Heart right ventricle (tissue), 16 donors: ENCODE measurements around the gene ADGRL3. TPM values are rescaled to one million over a fixed set of nuclear protein-coding genes. Genes with fewer than 3 reads are reported as not detected.

ENCODE experiments used
- ATAC-seq, 8 donors: fragments of 200-7000 bp; cut with Tn5 transposase; one replicate each; pipeline ENCODE4 v1.9.1; 2020; ENCODE audit warnings: mild to moderate bottlenecking in 8 of 8, moderate library complexity in 8 of 8, moderate number of reproducible peaks in 1 of 8
- DNase-seq, 2 donors: peaks; one replicate each; pipeline ENCODE4 v3.0.0-alpha.2; 2020
- H3K27ac ChIP-seq, 10 donors: fragments of 200-600 bp; sonication (generic) in 2 of 10; one replicate each; pipeline versions ENCODE4 v1.5.0 to v1.8.0; 2020 to 2022; ENCODE audit warnings: mild to moderate bottlenecking in 3 of 10
- H3K27me3 ChIP-seq, 7 donors: fragments of 200-600 bp; one replicate each; pipeline ENCODE4 v1.8.0; 2021 to 2022; ENCODE audit warnings: mild to moderate bottlenecking in 2 of 7
- H3K36me3 ChIP-seq, 9 donors: fragments of 200-600 bp; sonication (generic) in 1 of 9; one replicate each; pipeline versions ENCODE4 v1.5.0 to v1.8.0; 2020 to 2022; ENCODE audit warnings: mild to moderate bottlenecking in 2 of 9
- H3K4me1 ChIP-seq, 9 donors: fragments of 200-600 bp; sonication (generic) in 1 of 9; one replicate each; pipeline versions ENCODE4 v1.5.0 to v1.8.0; 2020 to 2022; ENCODE audit warnings: mild to moderate bottlenecking in 4 of 9
- H3K4me3 ChIP-seq, 10 donors: fragments of 200-600 bp; sonication (generic) in 2 of 10; one replicate each; pipeline versions ENCODE4 v1.5.0 to v1.8.0; 2020 to 2022; ENCODE audit warnings: mild to moderate bottlenecking in 7 of 10, moderate library complexity in 2 of 10
- H3K9me3 ChIP-seq, 11 donors: fragments of 200-600 bp in 10 of 11; sonication (generic) in 2 of 11; one replicate each; pipeline versions ENCODE4 v1.5.0 to v1.8.0; 2013 to 2022; ENCODE audit warnings: mild to moderate bottlenecking in 2 of 11, control low read depth in 1 of 11, moderate library complexity in 1 of 11
- CTCF ChIP-seq, 9 donors: fragments of 200-600 bp; sonication (generic) in 2 of 9; IDR thresholded peaks; one replicate each; pipeline versions ENCODE4 v1.5.0 to v1.8.0; 2021 to 2022; ENCODE audit warnings: antibody characterized with exemption in 9 of 9, mild to moderate bottlenecking in 5 of 9, moderate library complexity in 1 of 9
- WGBS, 2 donors: extraction: QIAGEN DNeasy Blood & Tissue Kit; methylation state at CpG; one replicate each; pipeline ENCODE4 v1.1.7; 2013; ENCODE audit warnings: inconsistent platforms in 1 of 2; 5-methylcytosine and 5-hydroxymethylcytosine counted together
- intact Hi-C, 10 donors: fragments of 100-400 bp; cut with DNase I; formaldehyde crosslinking; loops; one replicate each; pipeline versions ENCODE4 v1.11.1 to v1.14.2; 2022
- polyA plus RNA-seq, 2 donors: library from polyadenylated mRNA; stranded (reverse); fragments of 200-250 nt; gene quantifications; one replicate each; pipeline ENCODE4 v1.2.3, GENCODE V29; 2013
- total RNA-seq, 10 donors: library from RNA; stranded (reverse); fragmentation: NEBNext Ultra II Directional in 3 of 10; extraction: Animal tissue kit (Norgen Biotek cat#: 25700) in 3 of 10; gene quantifications; one replicate each; pipeline versions ENCODE4 v1.2.1 to v1.2.4, GENCODE V29; 2021 to 2023
- donor health status: Arrhythmogenic right ventricular cardiomyopathy.
- donor health status: ischemic (EF 13 %, LVEDD 7.1; RV severe dilation, severe dysfunction).
- donor health status: healthy with polysubstance abuse.
- donor health status: DM: no; HTN: yes; CAD: no.
- donor health status: DM: no; HTN: no; CAD: no.
- donor health status: ischemic (EF 25% LVEDD 6.9; RV normal size, moderate dysfunction).
- donor health status: ischemic (EF 25% LVEDD 5.7; RV mildly dilated, moderate dysfunction).
- donor health status: healthy.
- donor health status: DM: yes; HTN: yes; CAD: no.
- donor health status: Ischemic cardiomyopathy.
- donor health status: ischemic (EF 35%, LVEDD 5.7; RV mildly dilated, moderate dysfunction).
- donor health status: nonischemic (EF 11% LVEDD 7.7; RV severe dilation, severe dysfunction).
- donor health status: DM: yes; HTN: yes; CAD: no.
- donor health status: PGD.
- donor health status: ischemic (EF 29% LVEDD 5.4; RV normal size, mild dysfunction).
- donor health status: nonischemic (EF 23%, LVEDD 6.1; RV moderate dilation, normal function).

ADGRL3 gene
- total and polyA plus RNA-seq, 12 donors = 0.36 to 20.9 (median 4.6) TPM

GRCh38 chr4:61665649-61666048 is 465.5 kb downstream of the ADGRL3 start:
- H3K4me1 ChIP-seq = no peaks in the 10 kb centered on the region
- ATAC-seq = no peak
- TF ChIP-seq CTCF (IDR thresholded peaks at IDR 0.05) = no peak
- H3K36me3 ChIP-seq = no peaks in the 10 kb centered on the region
- H3K4me3 ChIP-seq = no peak overlapping the region
- no peak overlapping the region for H3K27ac ChIP-seq
- intact Hi-C loops = no loop called here
- H3K27me3 ChIP-seq = no peaks in the 10 kb centered on the region
- DNase-seq = no peak
- peaks cover 0 to 28% (median 0%) of the 10 kb centered on the region in 11 donors for H3K9me3 ChIP-seq

GRCh38 chr4:61666244-61666643 is 466.1 kb downstream of the ADGRL3 start:
- Histone ChIP-seq H3K27ac (no peak overlapping the region), H3K4me3 (no peak overlapping the region), H3K4me1 (no peaks in the 10 kb centered on the region), H3K36me3 (no peaks in the 10 kb centered on the region), H3K9me3 (peaks cover 0 to 34% (median 0%) of the 10 kb centered on the region in 11 donors), H3K27me3 (no peaks in the 10 kb centered on the region)
- WGBS, 2 donors = 90 to 91% methylated on average over 1 of the region's 1 CpG
- DNase-seq (no peak), ATAC-seq (no peak)
- no peak for TF ChIP-seq CTCF (IDR thresholded peaks at IDR 0.05)
- intact Hi-C loops = no loop called here

- Histone ChIP-seq H3K4me1 (no peaks in the 10 kb centered on the region), H3K27me3 (no peaks in the 10 kb centered on the region), H3K27ac (no peak overlapping the region), H3K36me3 (no peaks in the 10 kb centered on the region), H3K4me3 (no peak overlapping the region), H3K9me3 (peaks cover 0 to 25% (median 0%) of the 10 kb centered on the region in 11 donors)
- DNase-seq (no peak), ATAC-seq (no peak)
- intact Hi-C loops = no loop called here
- WGBS, 2 donors = 73 to 78% methylated on average over 1 of the region's 1 CpG
- TF ChIP-seq CTCF (IDR thresholded peaks at IDR 0.05) = no peak
These were observed 471.5 kb downstream of the ADGRL3 start for GRCh38 chr4:61671599-61671998.

- DNase-seq (no peak), ATAC-seq (no peak)
- intact Hi-C loops = no loop called here
- Histone ChIP-seq H3K27ac (no peak overlapping the region), H3K36me3 (no peaks in the 10 kb centered on the region), H3K4me1 (no peaks in the 10 kb centered on the region), H3K4me3 (no peak overlapping the region), H3K27me3 (no peaks in the 10 kb centered on the region), H3K9me3 (peaks cover 0 to 14% (median 0%) of the 10 kb centered on the region in 11 donors)
- TF ChIP-seq CTCF (IDR thresholded peaks at IDR 0.05) = no peak
- 89 to 97% methylated on average over 2 of the region's 2 CpGs for WGBS, 2 donors
These were observed 475.3 kb downstream of the ADGRL3 start for GRCh38 chr4:61675464-61675863.

- Histone ChIP-seq H3K9me3 (no peaks in the 10 kb centered on the region), H3K27me3 (no peaks in the 10 kb centered on the region), H3K36me3 (no peaks in the 10 kb centered on the region), H3K4me3 (no peak overlapping the region), H3K4me1 (no peaks in the 10 kb centered on the region), H3K27ac (no peak overlapping the region)
- WGBS, 2 donors = 84 to 90% methylated on average over 1 of the region's 1 CpG
- intact Hi-C loops = no loop called here
- DNase-seq (no peak), ATAC-seq (no peak)
- no peak for TF ChIP-seq CTCF (IDR thresholded peaks at IDR 0.05)
These were observed 478.2 kb downstream of the ADGRL3 start for GRCh38 chr4:61678297-61678696.
